ENCODE measurements around the gene AGAP3. TPM values are rescaled to one million over a fixed set of nuclear protein-coding genes. Genes with fewer than 3 reads are reported as not detected.
A peak's percentile ranks its signal among the peaks of the same experiment; 100 is the strongest.

The AGAP3 gene
- total RNA-seq, 1 donor from 2014 or later = 156 TPM

GRCh38 chr7:151048911-151049463 lies 37.3 kb upstream of the AGAP3 start:
- H3K27me3 Mint-ChIP-seq (ENCODE audit: low read depth, unreplicated experiment) = peaks cover 14% of the 10 kb centered on the region

DNA sequence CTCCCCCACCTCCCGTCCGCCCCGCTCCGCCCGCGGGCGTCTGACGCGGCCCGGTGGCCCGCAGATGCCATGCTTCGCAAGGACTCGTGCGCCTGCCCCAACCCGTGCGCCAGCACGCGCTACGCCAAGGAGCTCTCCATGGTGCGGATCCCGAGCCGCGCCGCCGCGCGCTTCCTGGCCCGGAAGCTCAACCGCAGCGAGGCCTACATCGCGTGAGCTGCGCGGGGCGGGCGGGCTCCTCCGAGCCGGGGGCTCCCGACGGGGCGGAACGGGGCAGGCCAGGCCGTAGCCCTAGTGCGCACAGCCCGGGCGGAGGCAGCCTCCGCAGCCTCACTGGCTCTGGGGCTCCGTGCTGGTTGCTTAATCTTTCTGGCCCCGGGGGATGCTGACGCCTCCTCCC lies 35.2 kb upstream of the AGAP3 start:
- Histone ChIP-seq H3K27me3 (ENCODE audit: insufficient read depth, low read length) (peaks cover 5% of the 10 kb centered on the region), H3K36me3 (ENCODE audit: insufficient read depth, low read length) (no peaks in the 10 kb centered on the region), H3K27ac (ENCODE audit: low read depth, low read length) (no peak overlapping the region), H3K4me3 (ENCODE audit: insufficient read depth, low read depth, low read length) (no peak overlapping the region), H3K4me2 (ENCODE audit: low read length) (peak overlapping the region; percentile 63), H3K4me1 (ENCODE audit: insufficient read depth, low read length) (peaks cover 11% of the 10 kb centered on the region), H2AFZ (ENCODE audit: low read depth, low read length) (no peak overlapping the region), H3K79me2 (ENCODE audit: insufficient read depth, low read length) (no peaks in the 10 kb centered on the region), H4K20me1 (ENCODE audit: insufficient read depth, low read length) (peaks cover 27% of the 10 kb centered on the region), H3K9ac (ENCODE audit: low read length) (no peak overlapping the region), H3K9me3 (ENCODE audit: insufficient read depth, low read depth, low read length) (no peaks in the 10 kb centered on the region)
- no peak for FAIRE-seq
- Mint-ChIP-seq H3K36me3 (ENCODE audit: low read depth, unreplicated experiment) (peaks cover 21% of the 10 kb centered on the region), H3K4me3 (ENCODE audit: unreplicated experiment) (no peak overlapping the region), H3K4me1 (ENCODE audit: low read depth, unreplicated experiment) (peaks cover 4% of the 10 kb centered on the region), H3K27ac (ENCODE audit: unreplicated experiment) (no peak overlapping the region), H3K27me3 (ENCODE audit: low read depth, unreplicated experiment) (peaks cover 18% of the 10 kb centered on the region), H3K9me3 (ENCODE audit: unreplicated experiment) (peaks cover 1% of the 10 kb centered on the region)
- peak; percentile 53 for DNase-seq (ENCODE audit: low read depth)
- no peak for TF ChIP-seq CTCF (IDR thresholded peaks at IDR 0.05; ENCODE audit: insufficient read depth, low read depth, low read length)
- no peak for TF ChIP-seq EZH2 (IDR thresholded peaks at IDR 0.05; ENCODE audit: insufficient read depth, low read length)

More at GRCh38 chr7:151048911-151049463, 37.3 kb upstream of the AGAP3 start:
- Mint-ChIP-seq H3K36me3 (ENCODE audit: low read depth, unreplicated experiment) (peaks cover 15% of the 10 kb centered on the region), H3K9me3 (ENCODE audit: unreplicated experiment) (no peaks in the 10 kb centered on the region), H3K27ac (ENCODE audit: unreplicated experiment) (no peak overlapping the region), H3K4me1 (ENCODE audit: low read depth, unreplicated experiment) (peaks cover 5% of the 10 kb centered on the region), H3K4me3 (ENCODE audit: unreplicated experiment) (no peak overlapping the region)
- Histone ChIP-seq H2AFZ (ENCODE audit: low read depth, low read length) (no peak overlapping the region), H3K4me1 (ENCODE audit: insufficient read depth, low read length) (peaks cover 11% of the 10 kb centered on the region), H3K36me3 (ENCODE audit: insufficient read depth, low read length) (no peaks in the 10 kb centered on the region), H3K9me3 (ENCODE audit: insufficient read depth, low read depth, low read length) (no peaks in the 10 kb centered on the region), H3K9ac (ENCODE audit: low read length) (no peak overlapping the region), H3K27me3 (ENCODE audit: insufficient read depth, low read length) (peaks cover 5% of the 10 kb centered on the region), H3K4me2 (ENCODE audit: low read length) (no peak overlapping the region), H3K27ac (ENCODE audit: low read depth, low read length) (no peak overlapping the region), H3K79me2 (ENCODE audit: insufficient read depth, low read length) (no peaks in the 10 kb centered on the region), H4K20me1 (ENCODE audit: insufficient read depth, low read length) (peaks cover 19% of the 10 kb centered on the region), H3K4me3 (ENCODE audit: insufficient read depth, low read depth, low read length) (no peak overlapping the region)
- FAIRE-seq = no peak
- no peak for DNase-seq (ENCODE audit: low read depth)
- TF ChIP-seq CTCF (IDR thresholded peaks at IDR 0.05; ENCODE audit: insufficient read depth, low read depth, low read length) = no peak
- no peak for TF ChIP-seq EZH2 (IDR thresholded peaks at IDR 0.05; ENCODE audit: insufficient read depth, low read length)

- H3K27me3 ChIP-seq (ENCODE audit: insufficient read depth, low read length) = peaks cover 5% of the 10 kb centered on the region
- Mint-ChIP-seq H3K4me1 (ENCODE audit: low read depth, unreplicated experiment) (peaks cover 10% of the 10 kb centered on the region), H3K9me3 (ENCODE audit: unreplicated experiment) (peaks cover 1% of the 10 kb centered on the region), H3K36me3 (ENCODE audit: low read depth, unreplicated experiment) (peaks cover 21% of the 10 kb centered on the region), H3K27me3 (ENCODE audit: low read depth, unreplicated experiment) (peaks cover 18% of the 10 kb centered on the region), H3K27ac (ENCODE audit: unreplicated experiment) (no peak overlapping the region), H3K4me3 (ENCODE audit: unreplicated experiment) (no peak overlapping the region)
- no peak overlapping the region for H3K27ac ChIP-seq (ENCODE audit: low read depth, low read length)
- H3K4me1 ChIP-seq (ENCODE audit: insufficient read depth, low read length) = peaks cover 11% of the 10 kb centered on the region
- FAIRE-seq (no peak), DNase-seq (ENCODE audit: low read depth) (no peak)
- TF ChIP-seq EZH2 (IDR thresholded peaks at IDR 0.05; ENCODE audit: insufficient read depth, low read length) (no peak), CTCF (IDR thresholded peaks at IDR 0.05; ENCODE audit: insufficient read depth, low read depth, low read length) (no peak)
- H3K36me3 ChIP-seq (ENCODE audit: insufficient read depth, low read length) = no peaks in the 10 kb centered on the region
- no peaks in the 10 kb centered on the region for H3K79me2 ChIP-seq (ENCODE audit: insufficient read depth, low read length)
- no peak overlapping the region for H3K9ac ChIP-seq (ENCODE audit: low read length)
- no peak overlapping the region for H3K4me3 ChIP-seq (ENCODE audit: insufficient read depth, low read depth, low read length)
- no peaks in the 10 kb centered on the region for H3K9me3 ChIP-seq (ENCODE audit: insufficient read depth, low read depth, low read length)
- no peak overlapping the region for H2AFZ ChIP-seq (ENCODE audit: low read depth, low read length)
- no peak overlapping the region for H3K4me2 ChIP-seq (ENCODE audit: low read length)
- peaks cover 27% of the 10 kb centered on the region for H4K20me1 ChIP-seq (ENCODE audit: insufficient read depth, low read length)
Measured at GRCh38 chr7:151053096-151053495, 33.2 kb upstream of the AGAP3 start.

Data from astrocyte (in vitro differentiated cells and primary cell).